Measurements from ENCODE around the gene TMEM212.

TMEM212 gene

GRCh38 chr3:171879472-171879871, 36.3 kb downstream of the TMEM212 start:
- whole genome bisulfite sequencing (ENCODE audit: extremely low coverage, insufficient coverage, low lambda C conversion rate): no CpG with 5 or more reads among the region's 3 CpGs
- H3K27me3 ChIP-seq (ENCODE audit: insufficient read depth, low read length, poor library complexity): no peaks in the 10 kb centered on the region
- no peak overlapping the region for H3K4me2 ChIP-seq (ENCODE audit: low read length)
- no peak overlapping the region for H4K5ac ChIP-seq (ENCODE audit: low read length)
- H3K56ac ChIP-seq (ENCODE audit: low read length): no peak overlapping the region
- H2BK5ac ChIP-seq (ENCODE audit: low read length): no peak overlapping the region
- H2AK5ac ChIP-seq (ENCODE audit: low read length): no peak overlapping the region
- H3K9ac ChIP-seq (ENCODE audit: low read length): no peak overlapping the region
- H3K23ac ChIP-seq (ENCODE audit: low read length): no peak overlapping the region
- no peaks in the 10 kb centered on the region for H3K79me2 ChIP-seq (ENCODE audit: control insufficient read depth, insufficient read depth, low read length)
- no peak overlapping the region for H3K27ac ChIP-seq (ENCODE audit: low read depth, low read length)
- no peak overlapping the region for H3K4me3 ChIP-seq (ENCODE audit: low read length)
- H3K4me1 ChIP-seq (ENCODE audit: control insufficient read depth, low read depth, low read length): no peaks in the 10 kb centered on the region
- H3K18ac ChIP-seq (ENCODE audit: low read length): no peak overlapping the region
- no peak overlapping the region for H4K8ac ChIP-seq (ENCODE audit: low read depth, low read length)
- no peak overlapping the region for H2BK120ac ChIP-seq (ENCODE audit: low read depth, low read length)
- DNase-seq: no peak
- H3K4ac ChIP-seq (ENCODE audit: low read depth, low read length): no peak overlapping the region
- no peaks in the 10 kb centered on the region for H3K79me1 ChIP-seq (ENCODE audit: low read length)
- H3K36me3 ChIP-seq (ENCODE audit: control insufficient read depth, insufficient read depth, low read length): no peaks in the 10 kb centered on the region
- H2BK15ac ChIP-seq (replicated peaks; ENCODE audit: low read depth): no peak overlapping the region

DNA sequence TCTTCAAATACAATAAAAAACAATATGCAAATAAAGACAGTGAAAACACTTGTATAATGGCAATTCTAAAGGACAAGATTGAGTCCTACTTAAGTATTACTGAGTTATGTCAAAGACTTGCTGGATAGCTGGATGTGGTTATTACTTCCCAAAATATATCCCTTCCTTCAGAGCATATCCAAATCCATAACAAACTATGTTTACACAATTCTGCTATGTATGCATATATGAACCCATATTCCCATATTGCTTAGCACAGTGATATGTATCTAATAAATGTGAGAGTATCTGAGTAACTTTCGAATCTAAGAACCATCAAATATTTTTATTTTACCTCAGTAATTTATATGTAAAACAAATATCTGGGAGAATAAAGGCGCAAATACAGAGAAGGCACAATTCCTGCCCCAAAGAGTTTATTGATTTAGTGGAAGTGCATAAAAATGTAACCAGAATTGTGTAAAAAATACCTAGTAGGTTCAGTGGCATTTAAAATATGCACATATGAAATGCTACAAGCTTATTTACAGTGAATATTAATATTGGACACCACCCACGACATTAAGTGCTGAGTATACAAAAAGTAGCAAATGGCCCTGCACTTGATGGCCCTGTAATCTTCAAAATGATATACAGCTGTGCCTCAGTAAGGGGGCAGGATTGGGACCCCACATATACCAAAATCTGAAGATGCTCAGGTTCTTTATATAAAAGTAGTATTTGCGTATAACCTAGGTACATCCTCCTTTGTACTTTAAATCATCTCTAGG, 37.1 kb downstream of the TMEM212 start:
- no peak overlapping the region for H2BK5ac ChIP-seq (ENCODE audit: low read length)
- no peak overlapping the region for H3K9ac ChIP-seq (ENCODE audit: low read length)
- no peaks in the 10 kb centered on the region for H3K79me2 ChIP-seq (ENCODE audit: control insufficient read depth, insufficient read depth, low read length)
- no peaks in the 10 kb centered on the region for H3K79me1 ChIP-seq (ENCODE audit: low read length)
- H3K4me1 ChIP-seq (ENCODE audit: control insufficient read depth, low read depth, low read length): no peaks in the 10 kb centered on the region
- no peak overlapping the region for H2AK5ac ChIP-seq (ENCODE audit: low read length)
- H4K8ac ChIP-seq (ENCODE audit: low read depth, low read length): no peak overlapping the region
- no peak overlapping the region for H2BK15ac ChIP-seq (replicated peaks; ENCODE audit: low read depth)
- H3K4me2 ChIP-seq (ENCODE audit: low read length): no peak overlapping the region
- no peaks in the 10 kb centered on the region for H3K36me3 ChIP-seq (ENCODE audit: control insufficient read depth, insufficient read depth, low read length)
- no peak overlapping the region for H3K4ac ChIP-seq (ENCODE audit: low read depth, low read length)
- DNase-seq: no peak
- H2BK120ac ChIP-seq (ENCODE audit: low read depth, low read length): no peak overlapping the region
- H3K27ac ChIP-seq (ENCODE audit: low read depth, low read length): no peak overlapping the region
- WGBS (ENCODE audit: extremely low coverage, insufficient coverage, low lambda C conversion rate): no CpG with 5 or more reads among the region's 4 CpGs
- H4K5ac ChIP-seq (ENCODE audit: low read length): no peak overlapping the region
- H3K56ac ChIP-seq (ENCODE audit: low read length): no peak overlapping the region
- H3K27me3 ChIP-seq (ENCODE audit: insufficient read depth, low read length, poor library complexity): no peaks in the 10 kb centered on the region
- H3K4me3 ChIP-seq (ENCODE audit: low read length): no peak overlapping the region
- H3K23ac ChIP-seq (ENCODE audit: low read length): no peak overlapping the region
- H3K18ac ChIP-seq (ENCODE audit: low read length): no peak overlapping the region

DNA sequence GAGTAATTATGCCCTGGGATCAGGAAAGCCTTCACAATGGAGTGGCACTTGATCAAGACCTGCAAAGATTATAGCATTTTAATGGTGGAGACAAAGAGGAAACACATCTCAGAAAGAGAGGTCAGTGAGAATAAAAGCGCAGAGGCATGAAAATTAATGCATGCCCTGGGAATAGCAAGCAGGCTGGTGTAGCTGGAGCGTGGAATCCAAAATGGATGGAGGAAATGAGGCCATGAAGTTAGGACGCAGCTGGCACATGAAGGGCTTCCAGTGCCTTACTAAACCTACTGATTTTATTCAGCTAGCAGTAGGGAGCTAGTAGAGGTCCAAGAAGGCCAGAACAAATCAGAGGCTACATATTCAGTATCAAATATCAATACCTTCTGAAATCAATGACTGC, 38.1 kb downstream of the TMEM212 start:
- Histone ChIP-seq H3K23ac (ENCODE audit: low read length) (no peak overlapping the region), H3K27ac (ENCODE audit: low read depth, low read length) (no peak overlapping the region), H3K56ac (ENCODE audit: low read length) (no peak overlapping the region), H3K4me1 (ENCODE audit: control insufficient read depth, low read depth, low read length) (no peaks in the 10 kb centered on the region), H3K4ac (ENCODE audit: low read depth, low read length) (no peak overlapping the region), H3K79me2 (ENCODE audit: control insufficient read depth, insufficient read depth, low read length) (no peaks in the 10 kb centered on the region), H3K9ac (ENCODE audit: low read length) (no peak overlapping the region), H3K18ac (ENCODE audit: low read length) (no peak overlapping the region), H2AK5ac (ENCODE audit: low read length) (no peak overlapping the region), H3K36me3 (ENCODE audit: control insufficient read depth, insufficient read depth, low read length) (no peaks in the 10 kb centered on the region), H4K8ac (ENCODE audit: low read depth, low read length) (no peak overlapping the region), H3K4me2 (ENCODE audit: low read length) (no peak overlapping the region), H3K79me1 (ENCODE audit: low read length) (no peaks in the 10 kb centered on the region), H2BK5ac (ENCODE audit: low read length) (no peak overlapping the region), H4K5ac (ENCODE audit: low read length) (no peak overlapping the region), H2BK15ac (replicated peaks; ENCODE audit: low read depth) (no peak overlapping the region), H2BK120ac (ENCODE audit: low read depth, low read length) (no peak overlapping the region), H3K27me3 (ENCODE audit: insufficient read depth, low read length, poor library complexity) (no peaks in the 10 kb centered on the region), H3K4me3 (ENCODE audit: low read length) (no peak overlapping the region)
- no CpG with 5 or more reads among the region's 3 CpGs for WGBS (ENCODE audit: extremely low coverage, insufficient coverage, low lambda C conversion rate)
- no peak for DNase-seq

- 100% methylated on average over 3 of the region's 3 CpGs for WGBS (ENCODE audit: extremely low coverage, insufficient coverage, low lambda C conversion rate)
- no peak overlapping the region for H3K9ac ChIP-seq (ENCODE audit: low read length)
Measured at GRCh38 chr3:171883257-171883892, 40.2 kb downstream of the TMEM212 start.

DNA sequence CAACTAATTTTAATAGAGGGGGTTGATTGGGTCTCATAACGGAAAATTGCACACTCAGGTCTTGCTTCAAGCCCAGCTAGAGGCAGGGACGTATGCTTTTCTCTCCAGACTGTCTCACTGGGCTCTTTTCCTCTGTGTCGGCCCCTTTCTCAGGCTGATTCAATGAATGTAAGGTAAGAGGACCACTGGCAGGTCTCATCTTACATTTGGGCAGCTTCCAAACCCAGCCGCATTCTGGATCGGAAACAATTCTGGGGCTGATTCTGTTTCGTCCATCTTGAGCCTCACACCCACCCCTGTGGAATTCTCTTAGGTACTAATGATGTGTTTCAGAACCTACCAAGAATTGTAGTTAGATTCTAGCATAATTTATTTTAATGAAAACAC, 40.7 kb downstream of the TMEM212 start:
- Histone ChIP-seq H3K79me1 (ENCODE audit: low read length) (no peaks in the 10 kb centered on the region), H3K4me3 (ENCODE audit: low read length) (no peak overlapping the region), H2AK5ac (ENCODE audit: low read length) (no peak overlapping the region), H3K4me1 (ENCODE audit: control insufficient read depth, low read depth, low read length) (no peaks in the 10 kb centered on the region), H3K23ac (ENCODE audit: low read length) (no peak overlapping the region), H3K27me3 (ENCODE audit: insufficient read depth, low read length, poor library complexity) (no peaks in the 10 kb centered on the region), H2BK120ac (ENCODE audit: low read depth, low read length) (no peak overlapping the region), H3K36me3 (ENCODE audit: control insufficient read depth, insufficient read depth, low read length) (no peaks in the 10 kb centered on the region), H3K4ac (ENCODE audit: low read depth, low read length) (no peak overlapping the region), H3K79me2 (ENCODE audit: control insufficient read depth, insufficient read depth, low read length) (no peaks in the 10 kb centered on the region), H3K18ac (ENCODE audit: low read length) (no peak overlapping the region), H2BK15ac (replicated peaks; ENCODE audit: low read depth) (no peak overlapping the region), H4K5ac (ENCODE audit: low read length) (no peak overlapping the region), H3K9ac (ENCODE audit: low read length) (no peak overlapping the region), H2BK5ac (ENCODE audit: low read length) (no peak overlapping the region), H3K4me2 (ENCODE audit: low read length) (no peak overlapping the region), H4K8ac (ENCODE audit: low read depth, low read length) (no peak overlapping the region), H3K56ac (ENCODE audit: low read length) (no peak overlapping the region), H3K27ac (ENCODE audit: low read depth, low read length) (no peak overlapping the region)
- no CpG with 5 or more reads among the region's 6 CpGs for WGBS (ENCODE audit: extremely low coverage, insufficient coverage, low lambda C conversion rate)
- DNase-seq: no peak

More at GRCh38 chr3:171883257-171883892, 40.2 kb downstream of the TMEM212 start:
- H3K79me1 ChIP-seq (ENCODE audit: low read length): no peaks in the 10 kb centered on the region
- H3K4me1 ChIP-seq (ENCODE audit: control insufficient read depth, low read depth, low read length): no peaks in the 10 kb centered on the region
- no peak overlapping the region for H3K23ac ChIP-seq (ENCODE audit: low read length)
- no peaks in the 10 kb centered on the region for H3K27me3 ChIP-seq (ENCODE audit: insufficient read depth, low read length, poor library complexity)
- no peak overlapping the region for H3K56ac ChIP-seq (ENCODE audit: low read length)
- no peak overlapping the region for H3K27ac ChIP-seq (ENCODE audit: low read depth, low read length)
- no peaks in the 10 kb centered on the region for H3K36me3 ChIP-seq (ENCODE audit: control insufficient read depth, insufficient read depth, low read length)
- no peak overlapping the region for H3K18ac ChIP-seq (ENCODE audit: low read length)
- H2BK15ac ChIP-seq (replicated peaks; ENCODE audit: low read depth): no peak overlapping the region
- H3K4ac ChIP-seq (ENCODE audit: low read depth, low read length): no peak overlapping the region
- no peak overlapping the region for H3K4me2 ChIP-seq (ENCODE audit: low read length)
- no peak overlapping the region for H4K8ac ChIP-seq (ENCODE audit: low read depth, low read length)
- H2BK120ac ChIP-seq (ENCODE audit: low read depth, low read length): no peak overlapping the region
- no peak for DNase-seq
- no peak overlapping the region for H4K5ac ChIP-seq (ENCODE audit: low read length)
- H2AK5ac ChIP-seq (ENCODE audit: low read length): no peak overlapping the region
- no peaks in the 10 kb centered on the region for H3K79me2 ChIP-seq (ENCODE audit: control insufficient read depth, insufficient read depth, low read length)
- no peak overlapping the region for H3K4me3 ChIP-seq (ENCODE audit: low read length)
- no peak overlapping the region for H2BK5ac ChIP-seq (ENCODE audit: low read length)

Measured in mesendoderm (in vitro differentiated cells).